Measurements from ENCODE around the gene PALLD.

Gene PALLD

GRCh38 chr4:168588916-168589531 is 92.2 kb downstream of the PALLD start:
- DNase-seq (ENCODE audit: low read depth in 3 of 3), result no peak

GRCh38 chr4:168592676-168593075 is 95.8 kb downstream of the PALLD start:
- DNase-seq (ENCODE audit: low read depth in 3 of 3), result no peak

GRCh38 chr4:168593399-168593798 is 96.5 kb downstream of the PALLD start:
- no peak for DNase-seq (ENCODE audit: low read depth in 3 of 3)

- DNase-seq (ENCODE audit: low read depth in 3 of 3), result no peak
These were observed 97.3 kb downstream of the PALLD start for GRCh38 chr4:168594121-168594520.

GRCh38 chr4:168598191-168598590 is 101.3 kb downstream of the PALLD start:
- no peak for DNase-seq (ENCODE audit: low read depth in 3 of 3)

GRCh38 chr4:168600796-168601583 is 104.1 kb downstream of the PALLD start:
- no peak for DNase-seq (ENCODE audit: low read depth in 3 of 3)

GRCh38 chr4:168601899-168602298 is 105.0 kb downstream of the PALLD start:
- no peak for DNase-seq (ENCODE audit: low read depth in 3 of 3)

GRCh38 chr4:168604496-168605373 is 107.9 kb downstream of the PALLD start:
- DNase-seq (ENCODE audit: low read depth in 3 of 3), result no peak

GRCh38 chr4:168605411-168605810 is 108.6 kb downstream of the PALLD start:
- DNase-seq (ENCODE audit: low read depth in 3 of 3), result no peak

- DNase-seq (ENCODE audit: low read depth in 3 of 3), result no peak
These were observed 110.4 kb downstream of the PALLD start for GRCh38 chr4:168607215-168607614.

- no peak for DNase-seq (ENCODE audit: low read depth in 3 of 3)
These were observed 111.9 kb downstream of the PALLD start for GRCh38 chr4:168608771-168609170.

GRCh38 chr4:168609369-168609768 is 112.5 kb downstream of the PALLD start:
- DNase-seq (ENCODE audit: low read depth in 3 of 3), result no peak

- DNase-seq (ENCODE audit: low read depth in 3 of 3), result no peak
These were observed 114.2 kb downstream of the PALLD start for GRCh38 chr4:168610911-168611530.

- DNase-seq (ENCODE audit: low read depth in 3 of 3), result no peak
These were observed 115.7 kb downstream of the PALLD start for GRCh38 chr4:168612450-168613135.

GRCh38 chr4:168613869-168614268 is 117.0 kb downstream of the PALLD start:
- DNase-seq (ENCODE audit: low read depth in 3 of 3), result no peak

GRCh38 chr4:168614281-168615057 is 117.6 kb downstream of the PALLD start:
- DNase-seq (ENCODE audit: low read depth in 3 of 3), result no peak

GRCh38 chr4:168615294-168616065 is 118.6 kb downstream of the PALLD start:
- DNase-seq (ENCODE audit: low read depth in 3 of 3), result no peak

- DNase-seq (ENCODE audit: low read depth in 3 of 3), result no peak
These were observed 121.9 kb downstream of the PALLD start for GRCh38 chr4:168618577-168619265.

GRCh38 chr4:168619266-168619631 is 122.4 kb downstream of the PALLD start:
- no peak for DNase-seq (ENCODE audit: low read depth in 3 of 3)

Measured in stimulated activated CD4-positive, alpha-beta T cell treated with anti-CD3 and anti-CD28 coated beads, TNF-alpha, amount 100 ng/mL, for 24 hours (primary cell).